ENCODE results near the gene MRPL47. TPM values are rescaled to one million over a fixed set of nuclear protein-coding genes. Genes with fewer than 3 reads are reported as not detected.
"Not testable (repeated sequence)": the region's sequence is repeated elsewhere in the genome, so short reads cannot be mapped to it uniquely, and the experiment has no call there.

The MRPL47 gene
- total RNA-seq, 6 donors from 2014 or later: 3.1 to 27.7 (median 22.9) TPM

GRCh38 chr3:179646177-179646576 is 41.7 kb upstream of the MRPL47 start:
- WGBS, 2 donors: 82 to 90% methylated on average over 3 of the region's 3 CpGs
- no peak for DNase-seq
- no peak for TF ChIP-seq POLR2AphosphoS5 (IDR thresholded peaks at IDR 0.05)
- TF ChIP-seq, protein P1, sequence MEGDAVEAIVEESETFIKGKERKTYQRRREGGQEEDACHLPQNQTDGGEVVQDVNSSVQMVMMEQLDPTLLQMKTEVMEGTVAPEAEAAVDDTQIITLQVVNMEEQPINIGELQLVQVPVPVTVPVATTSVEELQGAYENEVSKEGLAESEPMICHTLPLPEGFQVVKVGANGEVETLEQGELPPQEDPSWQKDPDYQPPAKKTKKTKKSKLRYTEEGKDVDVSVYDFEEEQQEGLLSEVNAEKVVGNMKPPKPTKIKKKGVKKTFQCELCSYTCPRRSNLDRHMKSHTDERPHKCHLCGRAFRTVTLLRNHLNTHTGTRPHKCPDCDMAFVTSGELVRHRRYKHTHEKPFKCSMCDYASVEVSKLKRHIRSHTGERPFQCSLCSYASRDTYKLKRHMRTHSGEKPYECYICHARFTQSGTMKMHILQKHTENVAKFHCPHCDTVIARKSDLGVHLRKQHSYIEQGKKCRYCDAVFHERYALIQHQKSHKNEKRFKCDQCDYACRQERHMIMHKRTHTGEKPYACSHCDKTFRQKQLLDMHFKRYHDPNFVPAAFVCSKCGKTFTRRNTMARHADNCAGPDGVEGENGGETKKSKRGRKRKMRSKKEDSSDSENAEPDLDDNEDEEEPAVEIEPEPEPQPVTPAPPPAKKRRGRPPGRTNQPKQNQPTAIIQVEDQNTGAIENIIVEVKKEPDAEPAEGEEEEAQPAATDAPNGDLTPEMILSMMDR (IDR thresholded peaks at IDR 0.05): no peak
- no peak for TF ChIP-seq EP300 (IDR thresholded peaks at IDR 0.05)
- TF ChIP-seq POLR2A (IDR thresholded peaks at IDR 0.05): no peak
- H3K4me3 ChIP-seq: no peak overlapping the region
- H3K4me1 ChIP-seq: no peaks in the 10 kb centered on the region
- H3K27me3 ChIP-seq: no peaks in the 10 kb centered on the region
- no peaks in the 10 kb centered on the region for H3K36me3 ChIP-seq
- no peaks in the 10 kb centered on the region for H3K9me3 ChIP-seq
- no peak for ATAC-seq (ENCODE audit: low FRiP score in 2 of 2)
- H3K27ac ChIP-seq: no peak overlapping the region

DNA sequence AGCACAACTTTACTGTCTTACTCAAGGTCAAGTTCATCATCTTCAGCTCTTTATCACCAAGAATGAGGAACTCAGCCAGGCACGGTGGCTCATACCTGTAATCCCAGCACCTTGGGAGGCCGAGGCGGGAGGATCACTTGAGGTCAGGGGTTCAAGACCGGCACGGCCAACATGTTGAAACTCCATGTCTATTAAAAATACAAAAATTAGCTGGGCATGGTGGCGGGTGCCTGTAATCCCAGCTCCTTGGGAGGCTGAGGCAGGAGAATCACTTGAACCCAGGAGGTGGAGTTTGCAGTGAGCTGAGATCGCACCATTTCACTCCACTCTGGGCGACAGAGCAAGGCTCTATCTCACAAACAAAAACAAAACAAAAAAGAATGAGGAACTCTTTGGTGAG is 39.4 kb upstream of the MRPL47 start:
- 85 to 89% methylated on average over 8 of the region's 8 CpGs for WGBS, 2 donors
- not testable (repeated sequence) for DNase-seq
- peak overlapping the region in 1 of 4 donors; percentile 31 for H3K27ac ChIP-seq

DNA sequence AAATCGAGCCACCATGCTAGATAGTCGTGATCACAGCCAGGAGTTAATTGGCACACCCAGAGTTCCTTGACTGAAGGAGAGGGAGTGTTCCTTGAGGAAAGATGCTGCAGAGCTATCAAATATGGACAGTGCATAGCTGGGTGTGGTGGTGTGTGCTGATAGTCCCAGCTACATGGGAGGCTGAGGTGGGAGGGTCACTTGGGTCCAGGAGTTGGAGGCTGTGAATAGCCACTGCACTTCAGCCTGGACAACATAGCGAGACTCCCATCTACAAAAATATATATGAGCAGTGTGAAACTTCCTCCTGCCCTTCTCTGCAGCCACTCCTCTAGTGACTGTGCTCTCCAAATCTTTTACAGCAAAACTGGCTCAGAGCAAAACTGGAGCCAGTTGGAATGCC is 38.4 kb upstream of the MRPL47 start:
- TF ChIP-seq POLR2AphosphoS5 (IDR thresholded peaks at IDR 0.05): no peak
- TF ChIP-seq, protein P1 (IDR thresholded peaks at IDR 0.05): no peak
- no peak for TF ChIP-seq POLR2A (IDR thresholded peaks at IDR 0.05)
- TF ChIP-seq EP300 (IDR thresholded peaks at IDR 0.05): no peak
- Histone ChIP-seq H3K27me3 (no peaks in the 10 kb centered on the region), H3K27ac (no peak overlapping the region), H3K9me3 (no peaks in the 10 kb centered on the region), H3K36me3 (no peaks in the 10 kb centered on the region), H3K4me3 (no peak overlapping the region), H3K4me1 (no peaks in the 10 kb centered on the region)
- ATAC-seq (ENCODE audit: low FRiP score in 2 of 2) (no peak), DNase-seq (no peak)
- 85 to 93% methylated on average over 3 of the region's 3 CpGs for WGBS, 2 donors

More for the DNA sequence above, 39.4 kb upstream of the MRPL47 start:
- not testable (repeated sequence) for ATAC-seq (ENCODE audit: low FRiP score in 2 of 2); H3K27me3 ChIP-seq; H3K9me3 ChIP-seq; H3K4me3 ChIP-seq; H3K36me3 ChIP-seq; H3K4me1 ChIP-seq

DNA sequence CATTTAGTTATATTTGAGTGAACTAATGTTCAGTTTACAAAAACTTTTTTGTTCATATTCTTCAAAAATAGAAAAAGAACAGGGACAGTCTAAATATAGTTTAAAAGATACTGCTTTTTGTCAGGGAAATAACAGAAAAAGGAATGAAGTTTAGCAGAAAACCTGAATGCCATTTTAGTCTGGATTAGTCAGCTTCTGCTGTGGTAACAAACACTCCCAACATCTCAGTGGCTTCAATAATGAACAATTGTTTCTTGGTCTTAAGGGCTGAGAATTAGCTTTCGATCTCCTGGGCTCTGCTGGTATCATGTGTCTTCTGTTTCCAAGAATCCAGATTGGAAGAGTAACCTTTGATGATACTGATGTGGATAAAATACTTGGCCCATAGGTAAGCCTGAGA is 36.0 kb upstream of the MRPL47 start:
- DNase-seq: no peak
- 95 to 100% methylated on average over 1 of the region's 1 CpG for WGBS, 2 donors
- Histone ChIP-seq H3K4me1 (no peaks in the 10 kb centered on the region), H3K36me3 (no peaks in the 10 kb centered on the region), H3K27ac (no peak overlapping the region), H3K27me3 (no peaks in the 10 kb centered on the region), H3K4me3 (no peak overlapping the region), H3K9me3 (no peaks in the 10 kb centered on the region)
- no peak for TF ChIP-seq EP300 (IDR thresholded peaks at IDR 0.05)
- TF ChIP-seq POLR2A (IDR thresholded peaks at IDR 0.05): no peak
- TF ChIP-seq, protein P1 (IDR thresholded peaks at IDR 0.05): no peak
- ATAC-seq (ENCODE audit: low FRiP score in 2 of 2): no peak

- TF ChIP-seq EP300 (IDR thresholded peaks at IDR 0.05): no peak
- TF ChIP-seq POLR2AphosphoS5 (IDR thresholded peaks at IDR 0.05): no peak
- TF ChIP-seq POLR2A (IDR thresholded peaks at IDR 0.05): no peak
- TF ChIP-seq, protein P1 (IDR thresholded peaks at IDR 0.05): no peak
- Histone ChIP-seq H3K36me3 (peaks cover 0 to 2% (median 0%) of the 10 kb centered on the region in 4 donors), H3K27me3 (no peaks in the 10 kb centered on the region), H3K9me3 (no peaks in the 10 kb centered on the region), H3K4me1 (no peaks in the 10 kb centered on the region), H3K4me3 (no peak overlapping the region), H3K27ac (no peak overlapping the region)
- DNase-seq: no peak
- WGBS, 2 donors: 60 to 71% methylated on average over 3 of the region's 3 CpGs
- ATAC-seq (ENCODE audit: low FRiP score in 2 of 2): no peak
Measured at GRCh38 chr3:179630753-179631451, 26.5 kb upstream of the MRPL47 start.
